Thyroid gland (tissue), 4 donors: Measurements from ENCODE around the gene NCKAP5. TPM values are rescaled to one million over a fixed set of nuclear protein-coding genes. Genes with fewer than 3 reads are reported as not detected.

ENCODE experiments used
- DNase-seq, 2 donors: peaks; one replicate each; pipeline ENCODE4 v3.0.0-alpha.2; 2019
- H3K27ac ChIP-seq, 3 donors: fragments of 200-600 bp; sonication (generic); 1 replicate in 2 of 3; 2 replicates in 1 of 3; pipeline ENCODE4 v1.5.1; 2016 to 2019; ENCODE audit warnings: mild to moderate bottlenecking in 1 of 3, moderate library complexity in 1 of 3
- H3K27me3 ChIP-seq: fragments of 200-600 bp; sonication (generic); one replicate; pipeline ENCODE4 v1.5.1; 2019
- H3K36me3 ChIP-seq, 2 donors: fragments of 200-600 bp; sonication (generic); one replicate each; pipeline ENCODE4 v1.5.1; 2016 to 2019
- H3K4me1 ChIP-seq, 2 donors: fragments of 200-600 bp; sonication (generic); one replicate each; pipeline ENCODE4 v1.5.1; 2017 to 2019
- H3K4me3 ChIP-seq, 3 donors: fragments of 200-600 bp; sonication (generic); replicated peaks in 1 of 3; 1 replicate in 2 of 3; 2 replicates in 1 of 3; pipeline ENCODE4 v1.5.1; 2016; ENCODE audit warnings: mild to moderate bottlenecking in 1 of 3
- H3K9me3 ChIP-seq: fragments of 200-600 bp; sonication (generic); one replicate; pipeline ENCODE4 v1.5.1; 2017
- CTCF ChIP-seq, 6 experiments: fragments of 200-600 bp in 3 of 6; fragments of 450-650 bp in 3 of 6; sonication (generic) in 3 of 6; IDR thresholded peaks; one replicate each; pipeline ENCODE4 v1.5.1; 2016 to 2019; ENCODE audit warnings: antibody characterized with exemption in 6 of 6, mild to moderate bottlenecking in 2 of 6, inconsistent platforms in 1 of 6, moderate library complexity in 1 of 6
- POLR2A ChIP-seq, 2 donors: fragments of 450-650 bp; IDR thresholded peaks; one replicate each; pipeline ENCODE4 v1.6.1; 2017; ENCODE audit warnings: antibody characterized with exemption in 2 of 2, mild to moderate bottlenecking in 2 of 2, moderate library complexity in 1 of 2
- WGBS, 2 donors: methylation state at CpG; one replicate each; pipeline ENCODE4 v1.1.5; 2017; 5-methylcytosine and 5-hydroxymethylcytosine counted together
- intact Hi-C: fragments of 100-400 bp; cut with DNase I; formaldehyde crosslinking; loops from one replicate; pipeline ENCODE4 v1.15.1; 2023
- total RNA-seq, 4 donors: library from RNA; depleted of rRNA; stranded (reverse); fragments of >200 nt; gene quantifications; one replicate each; pipeline ENCODE4 v1.2.3, GENCODE V29; 2016

Gene NCKAP5
- total RNA-seq, 4 donors from 2014 or later: 0.45 to 1.2 (median 0.76) TPM

GRCh38 chr2:132691556-132691955, 876.7 kb downstream of the NCKAP5 start:
- Histone ChIP-seq H3K4me3 (no peak overlapping the region), H3K27ac (no peak overlapping the region), H3K4me1 (no peaks in the 10 kb centered on the region), H3K9me3 (no peaks in the 10 kb centered on the region), H3K36me3 (no peaks in the 10 kb centered on the region), H3K27me3 (no peaks in the 10 kb centered on the region)
- intact Hi-C loops: no loop called here
- 88 to 95% methylated on average over 4 of the region's 4 CpGs for WGBS, 2 donors
- no peak for TF ChIP-seq POLR2A (IDR thresholded peaks at IDR 0.05)
- no peak for TF ChIP-seq CTCF (IDR thresholded peaks at IDR 0.05)
- DNase-seq: no peak

GRCh38 chr2:132690664-132691303, 877.5 kb downstream of the NCKAP5 start:
- no peak overlapping the region for H3K27ac ChIP-seq
- 48 to 50% methylated on average over 1 of the region's 1 CpG for WGBS, 2 donors
- DNase-seq: no peak

GRCh38 chr2:132681766-132682165, 886.5 kb downstream of the NCKAP5 start:
- WGBS, 2 donors: 97 to 100% methylated on average over 1 of the region's 1 CpG
- Histone ChIP-seq H3K4me1 (no peaks in the 10 kb centered on the region), H3K9me3 (no peaks in the 10 kb centered on the region), H3K4me3 (no peak overlapping the region), H3K36me3 (no peaks in the 10 kb centered on the region), H3K27ac (no peak overlapping the region), H3K27me3 (no peaks in the 10 kb centered on the region)
- intact Hi-C loops: no loop called here
- DNase-seq: no peak
- TF ChIP-seq CTCF (IDR thresholded peaks at IDR 0.05) (no peak), POLR2A (IDR thresholded peaks at IDR 0.05) (no peak)

More at GRCh38 chr2:132690664-132691303, 877.5 kb downstream of the NCKAP5 start:
- no peaks in the 10 kb centered on the region for H3K9me3 ChIP-seq
- no peaks in the 10 kb centered on the region for H3K4me1 ChIP-seq
- H3K27me3 ChIP-seq: no peaks in the 10 kb centered on the region
- intact Hi-C loops: no loop called here
- H3K4me3 ChIP-seq: no peak overlapping the region
- no peaks in the 10 kb centered on the region for H3K36me3 ChIP-seq
- TF ChIP-seq CTCF (IDR thresholded peaks at IDR 0.05) (no peak), POLR2A (IDR thresholded peaks at IDR 0.05) (no peak)

GRCh38 chr2:132680544-132680943, 887.7 kb downstream of the NCKAP5 start:
- intact Hi-C loops: no loop called here
- WGBS, 2 donors: 78 to 83% methylated on average over 3 of the region's 3 CpGs
- no peak for DNase-seq

More at GRCh38 chr2:132680544-132680943, 887.7 kb downstream of the NCKAP5 start:
- no peaks in the 10 kb centered on the region for H3K4me1 ChIP-seq
- no peak overlapping the region for H3K4me3 ChIP-seq
- H3K27ac ChIP-seq: no peak overlapping the region
- H3K36me3 ChIP-seq: no peaks in the 10 kb centered on the region
- TF ChIP-seq POLR2A (IDR thresholded peaks at IDR 0.05) (no peak), CTCF (IDR thresholded peaks at IDR 0.05) (no peak)
- H3K27me3 ChIP-seq: no peaks in the 10 kb centered on the region
- no peaks in the 10 kb centered on the region for H3K9me3 ChIP-seq
